H9 (cell line): Measurements from ENCODE around the gene MICALL2. TPM values are rescaled to one million over a fixed set of nuclear protein-coding genes. Genes with fewer than 3 reads are reported as not detected.

Experiments used
- DNase-seq: peaks from one replicate; pipeline ENCODE4 v3.0.0-alpha.2; 2017
- H2AFZ ChIP-seq: one replicate; pipeline ENCODE4 v1.6.1; 2013; ENCODE audit warnings: mild to moderate bottlenecking, low read length, control low read depth, moderate library complexity
- H2AK5ac ChIP-seq: 2 replicates; pipeline ENCODE4 v1.6.1; 2013; ENCODE audit warnings: low read length, control low read depth, mixed read lengths; ENCODE audit not compliant: insufficient read length
- H2BK120ac ChIP-seq: one replicate; pipeline ENCODE4 v1.6.1; 2013; ENCODE audit warnings: low read depth, mild to moderate bottlenecking, low read length, control low read depth, inconsistent platforms; ENCODE audit not compliant: poor library complexity, severe bottlenecking
- H2BK12ac ChIP-seq: 2 replicates; pipeline ENCODE4 v1.6.1; 2013; ENCODE audit warnings: low read length, control low read depth, mixed read lengths, low read depth; ENCODE audit not compliant: insufficient read length
- H2BK15ac ChIP-seq: 2 replicates; pipeline ENCODE4 v1.6.1; 2013; ENCODE audit warnings: low read depth, low read length, control low read depth
- H2BK20ac ChIP-seq: one replicate; pipeline ENCODE4 v1.6.1; 2013; ENCODE audit warnings: low read depth, mild to moderate bottlenecking, low read length, control low read depth, inconsistent platforms; ENCODE audit not compliant: poor library complexity, severe bottlenecking
- H2BK5ac ChIP-seq: 2 replicates; pipeline ENCODE4 v1.6.1; 2013; ENCODE audit warnings: low read length, control low read depth, mixed read lengths; ENCODE audit not compliant: insufficient read length
- H3K14ac ChIP-seq: 2 replicates; pipeline ENCODE4 v1.6.1; 2013; ENCODE audit warnings: low read length, control low read depth; ENCODE audit not compliant: insufficient read depth
- H3K18ac ChIP-seq: 2 replicates; pipeline ENCODE4 v1.6.1; 2013; ENCODE audit warnings: low read depth, mild to moderate bottlenecking, mixed read lengths, low read length, control low read depth; ENCODE audit not compliant: insufficient read length
- H3K23ac ChIP-seq: 2 replicates; pipeline ENCODE4 v1.6.1; 2013; ENCODE audit warnings: low read length, control low read depth, mixed read lengths, low read depth; ENCODE audit not compliant: insufficient read length
- H3K23me2 ChIP-seq: 2 replicates; pipeline ENCODE4 v1.6.1; 2013; ENCODE audit warnings: low read depth, mild to moderate bottlenecking, mixed read lengths, low read length, control low read depth; ENCODE audit not compliant: insufficient read length, poor library complexity, severe bottlenecking
- H3K27ac ChIP-seq: 2 replicates; pipeline ENCODE4 v1.5.1; 2013; ENCODE audit warnings: low read length, control low read depth, mixed read lengths, low read depth; ENCODE audit not compliant: insufficient read length
- H3K27me3 ChIP-seq: 2 replicates; pipeline ENCODE4 v1.6.1; 2013; ENCODE audit warnings: low read length, control low read depth, inconsistent platforms; ENCODE audit not compliant: insufficient read depth
- H3K4ac ChIP-seq: 2 replicates; pipeline ENCODE4 v1.6.1; 2013; ENCODE audit warnings: low read depth, mild to moderate bottlenecking, control low read depth, inconsistent platforms, low read length, moderate library complexity
- H3K4me1 ChIP-seq: 2 replicates; pipeline ENCODE4 v1.6.1; 2013; ENCODE audit warnings: low read length, control low read depth, inconsistent platforms; ENCODE audit not compliant: insufficient read depth
- H3K4me2 ChIP-seq: 2 replicates; pipeline ENCODE4 v1.6.1; 2013; ENCODE audit warnings: low read length, control low read depth, mixed read lengths; ENCODE audit not compliant: insufficient read length, insufficient read depth
- H3K56ac ChIP-seq: 2 replicates; pipeline ENCODE4 v1.6.1; 2013; ENCODE audit warnings: low read depth, mild to moderate bottlenecking, mixed read lengths, low read length, control low read depth; ENCODE audit not compliant: insufficient read length
- H3K79me1 ChIP-seq: 2 replicates; pipeline ENCODE4 v1.6.1; 2013; ENCODE audit warnings: low read depth, mild to moderate bottlenecking, moderate library complexity, low read length, control low read depth, inconsistent platforms; ENCODE audit not compliant: insufficient read depth, poor library complexity, severe bottlenecking
- H3K79me2 ChIP-seq: 2 replicates; pipeline ENCODE4 v1.6.1; 2013; ENCODE audit warnings: low read length, control low read depth, inconsistent platforms; ENCODE audit not compliant: insufficient read depth
- H3K9ac ChIP-seq: 2 replicates; pipeline ENCODE4 v1.6.1; 2013; ENCODE audit warnings: low read length, control low read depth, mixed read lengths; ENCODE audit not compliant: insufficient read length; ENCODE audit errors: extremely low read depth
- H3K9me3 ChIP-seq: one replicate; pipeline ENCODE4 v1.6.1; 2013; ENCODE audit warnings: low read depth, low read length, inconsistent platforms; ENCODE audit not compliant: control insufficient read depth
- H3T11ph ChIP-seq: one replicate; pipeline ENCODE4 v1.6.1; 2013; ENCODE audit warnings: mild to moderate bottlenecking, low read length, control low read depth, inconsistent platforms
- H4K20me1 ChIP-seq: one replicate; pipeline ENCODE4 v1.6.1; 2013; ENCODE audit not compliant: control insufficient read depth, insufficient read length, insufficient read depth
- H4K5ac ChIP-seq: 2 replicates; pipeline ENCODE4 v1.6.1; 2013; ENCODE audit warnings: low read depth, mild to moderate bottlenecking, mixed read lengths, low read length, control low read depth; ENCODE audit not compliant: insufficient read length
- H4K8ac ChIP-seq: replicated peaks from 2 replicates; pipeline ENCODE4 v1.6.1; 2013; ENCODE audit warnings: low read length, control low read depth, mixed read lengths, low read depth; ENCODE audit not compliant: insufficient read length
- H4K91ac ChIP-seq: 2 replicates; pipeline ENCODE4 v1.6.1; 2013; ENCODE audit warnings: low read depth, mild to moderate bottlenecking, moderate library complexity, mixed read lengths, low read length, control low read depth; ENCODE audit not compliant: insufficient read length
- H3K27ac Mint-ChIP-seq, 3 experiments: 2 replicates in 2 of 3; 3 replicates in 1 of 3; pipeline ENCODE4 v1.8.0; 2020 to 2021; ENCODE audit warnings: mixed read lengths in 3 of 3, mild to moderate bottlenecking in 1 of 3, moderate library complexity in 1 of 3
- H3K27me3 Mint-ChIP-seq: 2 replicates; pipeline ENCODE4 v1.8.0; 2021; ENCODE audit warnings: low read depth, mild to moderate bottlenecking, moderate library complexity, mixed read lengths
- H3K36me3 Mint-ChIP-seq, 3 experiments: 2 replicates in 2 of 3; 3 replicates in 1 of 3; pipeline ENCODE4 v1.8.0; 2020 to 2021; ENCODE audit warnings: low read depth in 3 of 3, mixed read lengths in 3 of 3; ENCODE audit not compliant: insufficient read depth in 1 of 3
- H3K4me1 Mint-ChIP-seq, 2 experiments: 2 replicates each; pipeline ENCODE4 v1.8.0; 2020; ENCODE audit warnings: mixed read lengths in 2 of 2
- H3K4me3 Mint-ChIP-seq, 2 experiments: 2 replicates in 1 of 2; 3 replicates in 1 of 2; pipeline ENCODE4 v1.8.0; 2020 to 2021; ENCODE audit warnings: mild to moderate bottlenecking in 2 of 2, mixed read lengths in 2 of 2, moderate library complexity in 1 of 2
- H3K9me3 Mint-ChIP-seq, 2 experiments: 2 replicates in 1 of 2; 3 replicates in 1 of 2; pipeline ENCODE4 v1.8.0; 2020; ENCODE audit warnings: mild to moderate bottlenecking in 2 of 2, mixed read lengths in 2 of 2, moderate library complexity in 1 of 2
- CTCF ChIP-seq: fragments of 200-600 bp; sonication (generic); conservative IDR thresholded peaks from 3 replicates; pipeline ENCODE4 v1.8.0; 2021; ENCODE audit warnings: antibody characterized with exemption, mild to moderate bottlenecking
- WGBS: extraction: QIAGEN DNeasy Blood & Tissue Kit; methylation state at CpG from one replicate; pipeline ENCODE4 v1.1.7; 2013; ENCODE audit warnings: missing lambda C conversion rate, low lambda C conversion rate, mixed read lengths; ENCODE audit not compliant: insufficient read length; ENCODE audit errors: extremely low coverage; 5-methylcytosine and 5-hydroxymethylcytosine counted together
- total RNA-seq: library from RNA; stranded (reverse); gene quantifications from 2 replicates; pipeline ENCODE4 v1.2.1, GENCODE V29; 2021

Gene MICALL2
- total RNA-seq, 1 experiment from 2014 or later, result 7.1 TPM

- Histone ChIP-seq H3T11ph (no peak overlapping the region), H4K20me1 (no peaks in the 10 kb centered on the region), H2AFZ (no peak overlapping the region), H4K8ac (no peak overlapping the region), H2AK5ac (no peak overlapping the region), H3K4me2 (no peak overlapping the region), H3K23ac (no peak overlapping the region), H3K14ac (no peak overlapping the region), H3K27me3 (no peaks in the 10 kb centered on the region), H2BK15ac (no peak overlapping the region), H3K56ac (no peak overlapping the region), H3K27ac (no peak overlapping the region), H2BK20ac (no peak overlapping the region), H3K79me2 (no peaks in the 10 kb centered on the region), H3K23me2 (no peaks in the 10 kb centered on the region), H3K79me1 (no peaks in the 10 kb centered on the region), H3K4ac (no peak overlapping the region), H3K9ac (no peak overlapping the region), H4K5ac (no peak overlapping the region), H4K91ac (no peak overlapping the region), H3K9me3 (no peaks in the 10 kb centered on the region), H3K4me1 (no peaks in the 10 kb centered on the region), H3K18ac (no peak overlapping the region), H2BK120ac (no peak overlapping the region), H2BK12ac (no peak overlapping the region), H2BK5ac (no peak overlapping the region)
- Mint-ChIP-seq H3K4me1 (peaks cover 3 to 23% of the 10 kb centered on the region in 2 experiments), H3K9me3 (peaks cover 0 to 3% of the 10 kb centered on the region in 2 experiments; a peak in 1 of 5 replicates), H3K27ac (no peak overlapping the region), H3K36me3 (no peaks in the 10 kb centered on the region), H3K27me3 (peaks cover 13% of the 10 kb centered on the region), H3K4me3 (no peak overlapping the region)
- TF ChIP-seq CTCF, result no peak
- no peak for DNase-seq
- WGBS, result no CpG with 5 or more reads among the region's 12 CpGs
Measured at GRCh38 chr7:1424041-1424440, 35.2 kb downstream of the MICALL2 start.
